RWPE2 (cell line): ENCODE data around the gene ZNF324.
A peak's percentile ranks its signal among the peaks of the same experiment; 100 is the strongest.
"Not testable (repeated sequence)": the region's sequence is repeated elsewhere in the genome, so short reads cannot be mapped to it uniquely, and the experiment has no call there.

Source experiments
- ATAC-seq: fragments of 200-7000 bp; cut with Tn5 transposase; 3 replicates; pipeline ENCODE4 v1.9.1; 2021; ENCODE audit warnings: low read depth
- DNase-seq: peaks from one replicate; pipeline ENCODE4 v3.0.0-alpha.2; 2020; ENCODE audit warnings: low spot score
- H3K27ac ChIP-seq: fragments of 450-650 bp; 2 replicates; pipeline ENCODE4 v1.5.1; 2017; ENCODE audit warnings: mild to moderate bottlenecking; ENCODE audit not compliant: poor library complexity, severe bottlenecking
- H3K27me3 ChIP-seq: fragments of 250-450 bp; sonication (Bioruptor Pico); 2 replicates; pipeline ENCODE4 v1.5.1; 2021; ENCODE audit warnings: mild to moderate bottlenecking, moderate library complexity; ENCODE audit not compliant: insufficient read depth, poor library complexity, severe bottlenecking
- H3K36me3 ChIP-seq: fragments of 250-450 bp; sonication (Bioruptor Pico); 2 replicates; pipeline ENCODE4 v1.5.1; 2020; ENCODE audit warnings: low read depth, mild to moderate bottlenecking, moderate library complexity
- H3K4me1 ChIP-seq: fragments of 250-450 bp; sonication (Bioruptor Pico); 2 replicates; pipeline ENCODE4 v1.5.1; 2021; ENCODE audit warnings: mild to moderate bottlenecking, moderate library complexity; ENCODE audit not compliant: insufficient read depth, poor library complexity, severe bottlenecking
- H3K4me3 ChIP-seq: fragments of 250-450 bp; sonication (Bioruptor Pico); 2 replicates; pipeline ENCODE4 v1.5.1; 2021; ENCODE audit warnings: mild to moderate bottlenecking, moderate library complexity; ENCODE audit not compliant: severe bottlenecking
- H3K9me3 ChIP-seq: fragments of 250-450 bp; sonication (Bioruptor Pico); 2 replicates; pipeline ENCODE4 v1.5.1; 2021; ENCODE audit warnings: mild to moderate bottlenecking, moderate library complexity; ENCODE audit not compliant: severe bottlenecking
- TF ChIP-seq, protein P1 (sequence below): fragments of 450-650 bp; IDR thresholded peaks from one replicate; pipeline ENCODE4 v1.5.1; 2017; ENCODE audit warnings: mild to moderate bottlenecking, moderate library complexity; ENCODE audit not compliant: poor library complexity, severe bottlenecking

ZNF324 gene

DNA sequence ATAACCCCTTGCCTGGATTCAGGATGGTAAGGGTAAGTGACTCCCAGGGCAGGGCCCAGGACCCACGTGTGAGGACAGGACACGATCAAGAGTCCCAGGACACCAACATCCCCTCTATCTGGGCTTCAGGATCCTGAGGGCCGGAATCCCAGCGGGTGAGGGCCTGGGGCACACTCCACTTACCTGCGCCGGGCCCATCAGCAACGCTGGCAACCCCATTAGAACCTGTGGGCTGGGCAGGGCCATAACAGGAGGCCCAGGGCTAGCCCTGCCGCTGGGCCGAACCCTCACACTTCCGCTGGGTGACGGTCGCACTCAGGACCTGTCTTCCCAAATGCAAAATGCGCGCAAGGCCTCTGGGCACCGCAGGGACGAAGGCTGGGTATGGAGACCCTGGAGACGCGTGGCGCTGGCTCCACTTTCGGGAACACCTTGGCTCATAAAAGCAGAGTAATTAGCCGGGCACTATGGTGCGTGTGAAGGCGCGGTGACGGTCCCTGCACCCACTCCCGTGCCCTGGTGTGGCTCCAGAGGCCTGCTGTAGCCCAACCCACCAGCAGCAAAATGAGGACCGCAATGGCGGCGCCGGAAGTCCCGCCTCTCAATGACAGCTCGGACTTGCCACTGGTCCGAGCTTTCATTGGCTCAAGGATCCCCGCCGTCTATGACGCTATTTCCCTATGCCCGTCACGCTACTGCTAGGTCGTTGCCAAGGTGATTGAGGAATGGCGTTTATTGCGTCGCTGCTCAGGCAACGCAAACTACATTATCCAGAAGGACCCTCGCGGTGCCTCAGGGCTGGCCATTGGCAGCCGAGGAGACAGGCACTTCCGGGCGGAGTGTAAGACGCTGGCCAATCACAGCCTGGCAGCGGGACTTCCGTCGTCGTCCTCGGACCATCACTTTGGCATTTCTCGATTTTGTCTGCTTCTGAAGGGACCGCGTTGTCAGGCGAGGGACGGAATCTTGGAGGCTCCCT, 27.0 kb upstream of the ZNF324 start, which contains the start of gene ZNF132:
ZNF132 (minus strand) TSS at position 578 of the 979 bp plus-strand sequence; CDS start at position 246, 332 bp downstream.
- H3K9me3 ChIP-seq, result peaks cover 12% of the 10 kb centered on the region
- H3K4me3 ChIP-seq, result peak within 1 kb of the TSS; percentile 55
- TF ChIP-seq, protein P1, sequence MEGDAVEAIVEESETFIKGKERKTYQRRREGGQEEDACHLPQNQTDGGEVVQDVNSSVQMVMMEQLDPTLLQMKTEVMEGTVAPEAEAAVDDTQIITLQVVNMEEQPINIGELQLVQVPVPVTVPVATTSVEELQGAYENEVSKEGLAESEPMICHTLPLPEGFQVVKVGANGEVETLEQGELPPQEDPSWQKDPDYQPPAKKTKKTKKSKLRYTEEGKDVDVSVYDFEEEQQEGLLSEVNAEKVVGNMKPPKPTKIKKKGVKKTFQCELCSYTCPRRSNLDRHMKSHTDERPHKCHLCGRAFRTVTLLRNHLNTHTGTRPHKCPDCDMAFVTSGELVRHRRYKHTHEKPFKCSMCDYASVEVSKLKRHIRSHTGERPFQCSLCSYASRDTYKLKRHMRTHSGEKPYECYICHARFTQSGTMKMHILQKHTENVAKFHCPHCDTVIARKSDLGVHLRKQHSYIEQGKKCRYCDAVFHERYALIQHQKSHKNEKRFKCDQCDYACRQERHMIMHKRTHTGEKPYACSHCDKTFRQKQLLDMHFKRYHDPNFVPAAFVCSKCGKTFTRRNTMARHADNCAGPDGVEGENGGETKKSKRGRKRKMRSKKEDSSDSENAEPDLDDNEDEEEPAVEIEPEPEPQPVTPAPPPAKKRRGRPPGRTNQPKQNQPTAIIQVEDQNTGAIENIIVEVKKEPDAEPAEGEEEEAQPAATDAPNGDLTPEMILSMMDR, result no peak
- H3K27me3 ChIP-seq, result no peaks in the 10 kb centered on the region
- peaks cover 34% of the 10 kb centered on the region for H3K36me3 ChIP-seq
- H3K4me1 ChIP-seq, result no peaks in the 10 kb centered on the region
- H3K27ac ChIP-seq, result peak within 1 kb of the TSS; percentile 29
- DNase-seq (peak; percentile 98), ATAC-seq (peak; percentile 98)

DNA sequence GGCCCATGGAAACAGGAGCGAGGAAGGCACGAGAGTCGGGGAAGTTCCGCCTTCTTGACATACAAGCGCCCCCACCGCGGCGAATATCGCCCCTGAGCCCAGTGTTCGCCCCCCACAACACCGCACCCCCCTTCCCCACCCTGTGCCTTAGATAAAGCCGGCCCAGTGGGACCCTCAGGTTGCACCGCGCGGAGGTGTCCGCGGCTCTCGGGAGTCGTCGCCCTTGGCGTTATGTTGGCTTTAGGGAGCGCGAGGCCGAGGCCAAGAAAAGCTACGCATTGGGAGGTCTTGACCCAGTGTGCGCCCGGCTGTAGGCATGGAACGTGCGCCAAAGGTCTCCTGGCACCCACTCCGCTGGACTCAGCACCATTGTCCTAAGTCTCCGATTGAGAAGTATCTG, 26.3 kb upstream of the ZNF324 start:
- TF ChIP-seq, protein P1, result no peak
- DNase-seq, result no peak
- H3K36me3 ChIP-seq, result peaks cover 27% of the 10 kb centered on the region
- no peak for ATAC-seq
- peaks cover 5% of the 10 kb centered on the region for H3K9me3 ChIP-seq
- no peaks in the 10 kb centered on the region for H3K27me3 ChIP-seq
- H3K4me3 ChIP-seq, result peak overlapping the region; percentile 55
- H3K4me1 ChIP-seq, result no peaks in the 10 kb centered on the region
- peak overlapping the region; percentile 29 for H3K27ac ChIP-seq

DNA sequence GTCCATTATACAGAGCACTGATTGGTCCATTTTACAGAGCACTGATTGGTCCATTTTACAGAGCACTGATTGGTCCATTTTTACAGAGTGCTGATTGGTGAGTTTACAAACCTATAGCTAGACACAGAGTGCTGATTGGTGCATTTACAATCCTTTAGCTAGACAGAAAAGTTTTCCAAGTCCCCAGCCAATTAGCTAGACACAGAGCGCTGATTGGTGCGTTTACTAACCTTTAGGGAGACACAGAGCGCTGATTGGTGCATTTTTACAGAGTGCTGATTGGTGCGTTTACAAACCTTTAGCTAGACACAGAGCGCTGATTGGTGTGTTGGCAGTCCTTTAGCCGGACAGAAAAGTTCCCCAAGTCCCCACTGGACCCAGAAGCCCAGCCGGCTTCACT, 23.9 kb upstream of the ZNF324 start:
- H3K9me3 ChIP-seq, result not testable (repeated sequence)

DNA sequence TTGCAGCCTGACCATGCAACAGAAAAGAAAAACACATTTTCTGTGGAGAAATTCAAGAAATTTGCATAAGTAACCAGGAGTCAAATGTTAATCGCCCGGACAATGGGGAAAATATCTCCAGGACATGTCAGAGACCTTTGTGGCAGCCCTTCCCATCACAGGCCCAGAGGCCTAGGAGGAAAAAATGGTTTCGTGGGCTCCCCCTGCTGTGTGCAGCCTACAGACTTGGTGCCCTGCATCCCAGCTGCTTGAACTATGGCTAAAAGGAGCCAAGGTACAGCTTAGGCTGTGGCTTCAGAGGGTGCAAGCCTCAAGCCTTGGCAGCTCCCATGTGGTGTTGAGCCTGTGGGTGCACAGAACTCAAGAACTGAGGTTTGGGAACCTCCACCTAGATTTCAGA, 18.0 kb upstream of the ZNF324 start:
- not testable (repeated sequence) for H3K36me3 ChIP-seq, H3K27ac ChIP-seq, H3K4me3 ChIP-seq, H3K27me3 ChIP-seq, H3K9me3 ChIP-seq, H3K4me1 ChIP-seq, DNase-seq, ATAC-seq

More for the DNA sequence above, 23.9 kb upstream of the ZNF324 start:
- not testable (repeated sequence) for H3K4me3 ChIP-seq, ATAC-seq, H3K4me1 ChIP-seq, H3K27me3 ChIP-seq, H3K27ac ChIP-seq, H3K36me3 ChIP-seq, DNase-seq

DNA sequence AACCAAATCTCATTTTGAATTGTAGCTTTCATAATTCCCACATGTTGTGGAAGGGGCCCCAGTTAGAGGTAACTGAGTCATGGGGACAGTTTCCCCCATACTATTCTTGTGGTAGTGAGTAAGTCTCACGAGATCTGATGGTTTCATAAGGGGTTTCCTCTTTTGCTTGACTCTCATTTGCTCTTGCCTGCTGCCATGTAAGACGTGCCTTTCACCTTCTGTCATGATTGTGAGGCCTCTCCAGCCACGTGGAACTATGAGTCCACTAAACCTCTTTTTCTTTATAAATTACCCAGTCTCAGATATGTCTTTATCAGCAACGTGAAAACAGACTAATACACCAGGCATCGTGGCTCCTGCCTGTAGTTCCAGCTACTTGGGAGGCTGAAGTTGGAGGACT, 16.9 kb upstream of the ZNF324 start:
- not testable (repeated sequence) for H3K4me1 ChIP-seq, H3K27me3 ChIP-seq, ATAC-seq, H3K27ac ChIP-seq, H3K9me3 ChIP-seq, DNase-seq, H3K4me3 ChIP-seq, H3K36me3 ChIP-seq

DNA sequence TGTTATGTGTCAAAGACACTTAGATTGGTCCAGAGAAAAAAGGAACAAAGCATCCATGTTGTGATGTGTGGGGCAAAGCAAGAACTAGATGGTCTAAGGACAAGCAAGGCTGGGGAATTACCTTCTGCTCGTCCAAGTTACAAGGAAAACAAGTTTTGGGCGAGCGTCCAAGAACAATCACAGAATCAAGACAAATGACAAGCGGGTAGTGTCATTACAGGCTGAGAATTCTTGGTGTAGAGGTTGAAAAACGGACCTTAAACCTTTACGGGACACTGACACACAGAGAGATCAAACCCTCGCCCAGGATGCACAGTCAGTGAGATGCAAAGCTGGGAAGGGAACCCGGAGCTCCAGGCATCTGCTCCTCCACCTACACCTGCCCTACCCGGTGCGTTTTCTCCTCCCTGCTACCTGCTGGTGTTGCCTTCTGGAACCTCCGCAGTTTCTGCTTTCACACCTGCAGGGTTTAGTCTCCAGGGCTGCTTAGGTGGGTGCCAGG, 16.0 kb upstream of the ZNF324 start:
- H3K27me3 ChIP-seq, result no peaks in the 10 kb centered on the region
- ATAC-seq, result peak; percentile 49
- no peak for DNase-seq
- no peak overlapping the region for H3K27ac ChIP-seq
- H3K36me3 ChIP-seq, result no peaks in the 10 kb centered on the region
- H3K4me1 ChIP-seq, result no peaks in the 10 kb centered on the region
- peak overlapping the region; percentile 70 for H3K4me3 ChIP-seq
- TF ChIP-seq, protein P1, result no peak
- no peaks in the 10 kb centered on the region for H3K9me3 ChIP-seq
